Measurements from ENCODE around the gene ITPR1. TPM values are rescaled to one million over a fixed set of nuclear protein-coding genes. Genes with fewer than 3 reads are reported as not detected.
"Not testable (repeated sequence)": the region's sequence is repeated elsewhere in the genome, so short reads cannot be mapped to it uniquely, and the experiment has no call there.

Gene ITPR1
- total and polyA plus RNA-seq, 10 of the 15 experiments (the other 5 are each of a cell fraction or from before 2014, with no cell fraction given) = 12.2 to 239 (median 28.4) TPM

- no peak for TF ChIP-seq CEBPZ (IDR thresholded peaks at IDR 0.05; ENCODE audit: low read depth, low read length)
- TF ChIP-seq ZSCAN29 (IDR thresholded peaks at IDR 0.05) = no peak
- no peak for TF ChIP-seq SP1 (IDR thresholded peaks at IDR 0.05; ENCODE audit: low read depth, low read length)
Observed at GRCh38 chr3:4761759-4762158, 268.6 kb downstream of the ITPR1 start (continued).

- H3K79me2 ChIP-seq (ENCODE audit: control insufficient read depth, insufficient read depth, low read length); H3K27ac ChIP-seq (ENCODE audit: control insufficient read depth, insufficient read depth); intact Hi-C loops (cut with micrococcal nuclease; ENCODE audit: unreplicated experiment); H3K9ac ChIP-seq (ENCODE audit: control insufficient read depth, insufficient read depth, low read length); BruUV-seq (replicated peaks); in situ Hi-C loops (cut with MboI); H4K20me1 ChIP-seq (ENCODE audit: control insufficient read depth, insufficient read depth); H3K4me3 ChIP-seq; DNase-seq (ENCODE audit: low read depth, low spot score); H2AFZ ChIP-seq (ENCODE audit: control insufficient read depth, low read depth, low read length); H3K4me1 ChIP-seq (ENCODE audit: control insufficient read depth, insufficient read depth, low read length); H3K9me3 ChIP-seq (replicated peaks; ENCODE audit: control insufficient read depth, insufficient read depth, low read length); H3K27me3 ChIP-seq (replicated peaks in 1 of 2; ENCODE audit: control insufficient read depth in 2 of 2, insufficient read depth in 2 of 2, low read length in 1 of 2); FAIRE-seq; H3K4me2 ChIP-seq (ENCODE audit: control insufficient read depth, insufficient read depth); ATAC-seq: not testable (repeated sequence)
- ChIA-PET CTCF (interaction anchor here (0.7 to 1.4 kb wide), 5 partner anchors 10 to 42 kb away, joined by 3 to 5 read pairs (median 3); no protein-coding TSS in a partner anchor), RAD21 (ENCODE audit: unreplicated experiment) (interaction anchor here (0.8 to 22.6 kb wide), 5 partner anchors 10 to 219 kb away, joined by 4 to 377 read pairs (median 11); partner anchors contain the start of gene BHLHE40), SMC1A (ENCODE audit: uncharacterized antibody, unreplicated experiment) (interaction anchor here (0.6 to 23.7 kb wide), 9 partner anchors 5 to 65 kb away, joined by 3 to 618 read pairs (median 4); no protein-coding TSS in a partner anchor), POLR2A (interaction anchor here (0.9 to 18.6 kb wide), 5 partner anchors 9 to 219 kb away, joined by 3 to 414 read pairs (median 3); partner anchors contain the start of gene BHLHE40)
- TF ChIP-seq ZNF217 (IDR thresholded peaks at IDR 0.05) (peak; percentile 54; the same call in 1 of the 2 replicates), SMARCA5 (IDR thresholded peaks at IDR 0.05) (peak; percentile 19; the same call in 1 of the 2 replicates), PRDM15 (CRISPR knock-in tag; IDR thresholded peaks at IDR 0.05) (0 out of 2 replicates have a peak, but pooled peaks have one; percentile 18)
- H3K36me3 ChIP-seq (ENCODE audit: control insufficient read depth in 2 of 2, insufficient read depth in 2 of 2, low read length in 1 of 2) = peaks cover 5 to 14% of the 10 kb centered on the region in 2 experiments; a peak in 3 of 4 replicates
- 98% methylated on average over 2 of the region's 2 CpGs for WGBS (ENCODE audit: insufficient coverage, insufficient replicate concordance, low lambda C conversion rate, missing lambda C conversion rate)
Observed at GRCh38 chr3:4762481-4763230, 269.5 kb downstream of the ITPR1 start.

All from GM12878 (cell line).